HCT116 (cell line): ENCODE results near the gene RFC1. TPM values are rescaled to one million over a fixed set of nuclear protein-coding genes. Genes with fewer than 3 reads are reported as not detected.

Experiments used
- ATAC-seq: fragments of 200-7000 bp; cut with Tn5 transposase; 2 replicates; pipeline ENCODE4 v1.9.1; 2020; ENCODE audit warnings: mild to moderate bottlenecking, moderate library complexity
- BruUV-seq: library from RNA; stranded (reverse); fragments of 400-500 nt; replicated peaks from 2 replicates; lab custom pipeline; 2021; lab: Mats Ljungman, UMichigan
- CTCF ChIA-PET: fragments of 300-600 bp; sonication (Branson Sonifier 250); formaldehyde crosslinking; loops from one replicate; lab custom pipeline; 2021; ENCODE audit warnings: antibody characterized with exemption; lab: Charles Lee
- POLR2A ChIA-PET: fragments of 300-600, 350-600 bp; sonication (Branson Sonifier 250); formaldehyde crosslinking; loops from one replicate; lab custom pipeline; 2021; ENCODE audit warnings: antibody characterized with exemption; lab: Charles Lee
- RAD21 ChIA-PET, 2 experiments: fragments of 300-600 bp; sonication (Branson Sonifier 250); formaldehyde crosslinking; loops; one replicate each; lab custom pipeline; 2023; ENCODE audit warnings: low total read pairs in 2 of 2; ENCODE audit not compliant: uncharacterized antibody in 2 of 2, unreplicated experiment in 2 of 2, low non-redundant PET in 1 of 2; lab: Charles Lee
- DNase-seq: peaks from one replicate; pipeline ENCODE4 v3.0.0-alpha.2; 2010; ENCODE audit warnings: low read depth, low spot score
- H2AFZ ChIP-seq: fragments of 200-600 bp; shearing (Covaris generic), sonication (generic); 2 replicates; pipeline ENCODE4 v1.6.1; 2017; ENCODE audit warnings: low read depth, mixed run types, mixed read lengths, antibody characterized with exemption, low read length; ENCODE audit not compliant: poor library complexity, severe bottlenecking
- H3K27ac ChIP-seq: 2 replicates; pipeline ENCODE4 v1.5.1; 2012; ENCODE audit warnings: low read depth, low read length
- H3K27me3 ChIP-seq: fragments of 200-600 bp; sonication (generic); 2 replicates; pipeline ENCODE4 v1.6.1; 2016; ENCODE audit warnings: mixed run types, low read length, mixed read lengths; ENCODE audit not compliant: insufficient read depth
- H3K36me3 ChIP-seq, 2 experiments: fragments of 200-500 bp in 1 of 2; fragments of 200-600 bp in 1 of 2; sonication (Bioruptor generic) in 1 of 2; sonication (generic) in 1 of 2; 2 replicates each; pipeline versions ENCODE4 v1.5.1 to v1.6.1; 2014 to 2016; ENCODE audit warnings: low read length in 2 of 2, inconsistent platforms in 1 of 2, mixed read lengths in 1 of 2, mixed run types in 1 of 2; ENCODE audit not compliant: insufficient read depth in 2 of 2, control insufficient read depth in 1 of 2
- H3K4me1 ChIP-seq, 2 experiments: fragments of 200-600 bp in 1 of 2; sonication (generic) in 1 of 2; 2 replicates each; pipeline versions ENCODE4 v1.5.1 to v1.6.1; 2012 to 2017; ENCODE audit warnings: low read length in 2 of 2, inconsistent platforms in 1 of 2, mild to moderate bottlenecking in 1 of 2, mixed read lengths in 1 of 2, mixed run types in 1 of 2, moderate library complexity in 1 of 2; ENCODE audit not compliant: insufficient read depth in 2 of 2, control insufficient read depth in 1 of 2
- H3K4me2 ChIP-seq: fragments of 200-600 bp; sonication (generic); 2 replicates; pipeline ENCODE4 v1.6.1; 2017; ENCODE audit warnings: mixed run types, low read length, mixed read lengths
- H3K4me3 ChIP-seq, 2 experiments: fragments of 200-600 bp in 1 of 2; sonication (generic) in 1 of 2; replicated peaks in 1 of 2; 2 replicates each; pipeline ENCODE4 v1.5.1; 2011 to 2016; ENCODE audit warnings: low read length in 2 of 2, control low read depth in 1 of 2, low read depth in 1 of 2, mild to moderate bottlenecking in 1 of 2, mixed read lengths in 1 of 2, mixed run types in 1 of 2
- H3K79me2 ChIP-seq: fragments of 200-600 bp; sonication (generic); 2 replicates; pipeline ENCODE4 v1.6.1; 2017; ENCODE audit warnings: mild to moderate bottlenecking, mixed run types, low read length, moderate library complexity, mixed read lengths; ENCODE audit not compliant: insufficient read depth
- H3K9ac ChIP-seq: fragments of 200-600 bp; sonication (generic); 2 replicates; pipeline ENCODE4 v1.6.1; 2016; ENCODE audit warnings: low read length, mixed read lengths
- H3K9me2 ChIP-seq: fragments of 200-600 bp; sonication (generic), shearing (Covaris generic); 2 replicates; pipeline ENCODE4 v1.6.1; 2017; ENCODE audit warnings: mixed run types, mild to moderate bottlenecking, moderate library complexity; ENCODE audit not compliant: insufficient read depth
- H3K9me3 ChIP-seq, 2 experiments: fragments of 200-500 bp in 1 of 2; fragments of 200-600 bp in 1 of 2; sonication (Bioruptor generic) in 1 of 2; sonication (generic) in 1 of 2; 2 replicates each; pipeline ENCODE4 v1.6.1; 2014 to 2017; ENCODE audit warnings: low read length in 2 of 2, mixed read lengths in 2 of 2, inconsistent platforms in 1 of 2, low read depth in 1 of 2, mild to moderate bottlenecking in 1 of 2, mixed run types in 1 of 2, moderate library complexity in 1 of 2; ENCODE audit not compliant: control insufficient read depth in 1 of 2, insufficient read depth in 1 of 2
- H4K20me1 ChIP-seq: fragments of 200-600 bp; sonication (generic), shearing (Covaris generic); 2 replicates; pipeline ENCODE4 v1.6.1; 2017; ENCODE audit warnings: mixed run types, mild to moderate bottlenecking, moderate library complexity; ENCODE audit not compliant: insufficient read depth
- ATF3 ChIP-seq: IDR thresholded peaks from 2 replicates; pipeline ENCODE4 v1.6.1; 2012
- CBX3 ChIP-seq: IDR thresholded peaks from 2 replicates; pipeline ENCODE4 v1.6.1; 2012; ENCODE audit warnings: low read depth
- CEBPB ChIP-seq: IDR thresholded peaks from 2 replicates; pipeline ENCODE4 v1.6.1; 2012; ENCODE audit warnings: low read depth
- ELF1 ChIP-seq: IDR thresholded peaks from 2 replicates; pipeline ENCODE4 v1.6.1; 2012; ENCODE audit warnings: low read depth, borderline replicate concordance
- EZH2 ChIP-seq: fragments of 200-600 bp; sonication (generic); IDR thresholded peaks from 2 replicates; pipeline ENCODE4 v1.6.1; 2017; ENCODE audit warnings: antibody characterized with exemption, mixed run types
- EZH2phosphoT487 ChIP-seq: fragments of 200-600 bp; IDR thresholded peaks from 2 replicates; pipeline ENCODE4 v1.6.1; 2018; ENCODE audit warnings: antibody characterized with exemption, borderline replicate concordance
- FOSL1 ChIP-seq: IDR thresholded peaks from 2 replicates; pipeline ENCODE4 v1.6.1; 2012; ENCODE audit warnings: low read depth
- JUND ChIP-seq: IDR thresholded peaks from 2 replicates; pipeline ENCODE4 v1.6.1; 2012
- MAX ChIP-seq: IDR thresholded peaks from 2 replicates; pipeline ENCODE4 v1.6.1; 2012
- POLR2A ChIP-seq: IDR thresholded peaks from 2 replicates; pipeline ENCODE4 v1.7.0; 2011; ENCODE audit warnings: borderline replicate concordance; ENCODE audit not compliant: insufficient read depth, insufficient read length; ENCODE audit errors: extremely low read depth
- RAD21 ChIP-seq: IDR thresholded peaks from 2 replicates; pipeline ENCODE4 v1.6.1; 2012; ENCODE audit warnings: low read depth, mild to moderate bottlenecking
- SIN3A ChIP-seq: IDR thresholded peaks from 2 replicates; pipeline ENCODE4 v1.6.1; 2012; ENCODE audit warnings: low read depth
- TCF7L2 ChIP-seq: IDR thresholded peaks from 2 replicates; pipeline ENCODE4 v1.7.0; 2011; ENCODE audit warnings: borderline replicate concordance, inconsistent platforms; ENCODE audit not compliant: insufficient read depth, insufficient read length; ENCODE audit errors: extremely low read depth
- YY1 ChIP-seq: IDR thresholded peaks from 2 replicates; pipeline ENCODE4 v1.6.1; 2011; ENCODE audit warnings: low read length, low read depth, moderate library complexity, mild to moderate bottlenecking; ENCODE audit not compliant: insufficient replicate concordance; ENCODE audit errors: extremely low read depth
- ZBTB33 ChIP-seq: IDR thresholded peaks from 2 replicates; pipeline ENCODE4 v1.6.1; 2011; ENCODE audit warnings: mild to moderate bottlenecking, low read length, moderate library complexity; ENCODE audit not compliant: insufficient replicate concordance; ENCODE audit errors: extremely low read depth
- ZFX ChIP-seq: fragments of 450-650 bp; IDR thresholded peaks from 2 replicates; pipeline ENCODE4 v1.6.1; 2017
- ZNF274 ChIP-seq: fragments of 200-500 bp; sonication (Bioruptor generic); IDR thresholded peaks from 2 replicates; pipeline ENCODE4 v1.6.1; 2014; ENCODE audit warnings: mild to moderate bottlenecking, low read depth, low read length, inconsistent platforms
- intact Hi-C: fragments of 100-400 bp; cut with micrococcal nuclease; formaldehyde crosslinking; loops from 2 replicates; pipeline ENCODE4 v1.10.0; 2022
- total RNA-seq: library from RNA; stranded (reverse); gene quantifications from one replicate; pipeline ENCODE4 v1.2.1, GENCODE V29; 2021; ENCODE audit not compliant: unreplicated experiment

RFC1 gene
- total RNA-seq, 1 experiment from 2014 or later, result 52.3 TPM

- Histone ChIP-seq H3K4me1 (no peaks in the 10 kb centered on the region), H3K4me2 (no peak overlapping the region), H3K27ac (no peak overlapping the region), H3K9me2 (no peaks in the 10 kb centered on the region), H2AFZ (no peak overlapping the region), H3K36me3 (peaks cover 32 to 47% of the 10 kb centered on the region in 2 experiments; a peak in 3 of 4 replicates), H3K9ac (no peak overlapping the region), H3K27me3 (no peaks in the 10 kb centered on the region), H3K9me3 (no peaks in the 10 kb centered on the region), H4K20me1 (no peaks in the 10 kb centered on the region), H3K79me2 (no peaks in the 10 kb centered on the region), H3K4me3 (no peak overlapping the region)
- RAD21 ChIA-PET, result no interaction called here
- ATAC-seq (no peak), DNase-seq (no peak)
- BruUV-seq, result no TSS peak
- POLR2A ChIA-PET, result no interaction called here
- TF ChIP-seq EZH2phosphoT487 (no peak), TCF7L2 (no peak), ATF3 (no peak), MAX (no peak)
- CTCF ChIA-PET, result no interaction called here
- intact Hi-C loops, result no loop called here
Measured at GRCh38 chr4:39291686-39292085, 74.5 kb downstream of the RFC1 start.

GRCh38 chr4:39287223-39287622 lies 78.9 kb downstream of the RFC1 start:
- CTCF ChIA-PET, result no interaction called here
- TF ChIP-seq MAX (no peak), SIN3A (no peak), FOSL1 (no peak), ZNF274 (no peak), ZBTB33 (no peak), JUND (no peak), YY1 (no peak), CEBPB (no peak), CBX3 (no peak), ELF1 (no peak), RAD21 (no peak), EZH2phosphoT487 (no peak), ZFX (no peak), POLR2A (no peak), EZH2 (no peak)

More at GRCh38 chr4:39287223-39287622, 78.9 kb downstream of the RFC1 start:
- Histone ChIP-seq H3K36me3 (peaks cover 29 to 42% of the 10 kb centered on the region in 2 experiments; a peak in 3 of 4 replicates), H3K27ac (no peak overlapping the region), H4K20me1 (no peaks in the 10 kb centered on the region), H2AFZ (no peak overlapping the region), H3K4me2 (no peak overlapping the region), H3K9me3 (no peaks in the 10 kb centered on the region), H3K4me1 (no peaks in the 10 kb centered on the region), H3K4me3 (no peak overlapping the region), H3K9ac (no peak overlapping the region), H3K9me2 (no peaks in the 10 kb centered on the region), H3K27me3 (no peaks in the 10 kb centered on the region), H3K79me2 (no peaks in the 10 kb centered on the region)
- ATAC-seq (no peak), DNase-seq (no peak)
- ChIA-PET RAD21 (no interaction called here), POLR2A (no interaction called here)
- intact Hi-C loops, result no loop called here
- BruUV-seq, result no TSS peak
